RKO (cell line): ENCODE results near the gene ACSL1.

ENCODE experiments used
- DNase-seq: peaks from one replicate; pipeline ENCODE4 v3.0.0-alpha.2; 2016; ENCODE audit warnings: low spot score

ACSL1 gene

DNA sequence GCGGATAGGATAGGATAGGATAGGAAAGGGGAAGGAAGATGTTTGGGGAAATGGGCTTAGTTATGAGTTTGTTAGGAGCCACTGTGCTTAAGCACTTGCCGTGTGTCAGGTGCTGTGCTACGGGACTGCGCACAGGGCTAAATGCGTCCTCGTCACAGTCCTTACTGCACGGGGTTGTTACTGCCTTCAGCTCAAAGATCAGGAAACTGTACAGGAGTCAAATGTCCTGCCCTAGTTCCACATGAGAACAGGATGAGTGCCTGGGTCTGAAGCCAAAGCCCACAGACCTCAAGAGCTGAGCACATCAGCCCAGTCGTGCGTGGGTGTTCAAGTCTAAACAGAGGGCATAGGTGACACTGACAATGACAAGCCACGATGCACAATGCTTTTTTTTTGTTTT lies 15.0 kb downstream of the ACSL1 start:
- DNase-seq, result no peak

DNA sequence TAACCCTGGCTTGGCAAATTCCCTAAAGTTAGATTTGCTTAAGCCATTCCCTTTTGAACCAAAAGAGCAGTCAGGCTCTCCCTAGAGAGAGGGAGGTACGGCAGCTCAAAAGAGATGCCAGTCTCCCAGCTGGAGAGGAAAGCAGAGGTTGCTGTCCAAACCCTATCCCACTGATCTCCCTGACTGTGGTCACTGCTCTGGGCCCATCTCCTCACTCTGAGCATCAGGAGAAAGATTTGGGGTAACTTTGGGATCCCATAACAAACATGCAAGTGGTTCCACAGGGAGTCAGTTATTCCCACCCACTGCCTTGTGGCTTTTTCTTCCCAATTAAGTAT lies 17.1 kb downstream of the ACSL1 start:
- no peak for DNase-seq

- peak; percentile 45 for DNase-seq
These were observed 17.7 kb downstream of the ACSL1 start for GRCh38 chr4:184807797-184808712.

DNA sequence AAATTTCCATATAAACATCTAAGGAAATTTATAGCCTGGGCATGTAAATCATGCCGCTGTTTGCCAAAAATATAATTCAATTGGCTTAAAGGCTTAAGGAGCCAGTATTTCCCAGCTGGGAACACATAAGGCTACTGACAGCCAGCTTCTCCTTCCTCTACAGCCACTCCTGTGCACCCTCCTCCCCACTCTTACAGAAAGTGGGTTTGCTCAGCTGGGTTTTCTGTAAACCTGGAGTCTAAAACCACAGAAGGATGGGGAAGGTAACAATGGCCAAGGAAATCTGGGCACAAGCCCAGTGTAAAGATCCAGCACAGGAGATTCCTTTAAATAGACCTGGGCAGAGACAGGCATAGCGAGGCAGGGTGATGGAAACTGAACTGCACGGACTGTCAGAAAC lies 18.5 kb downstream of the ACSL1 start:
- DNase-seq, result no peak

DNA sequence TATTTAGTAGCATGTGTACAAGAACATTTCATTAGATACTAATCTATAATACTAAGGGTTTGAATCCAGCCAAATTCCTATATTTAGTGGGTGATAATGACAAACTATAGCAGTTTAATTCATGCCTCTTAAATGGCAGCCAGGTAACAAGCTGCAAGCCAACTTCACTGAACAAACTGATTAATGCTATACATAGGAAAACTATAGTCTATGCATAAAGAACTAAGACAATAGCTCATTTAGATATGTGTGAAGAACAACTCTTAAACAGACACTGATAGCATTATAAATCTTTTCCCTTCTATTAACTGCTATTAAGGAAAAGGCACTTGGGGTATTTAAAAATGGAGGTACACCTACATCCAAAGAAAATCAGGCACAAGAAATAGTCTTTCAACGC lies 19.1 kb downstream of the ACSL1 start:
- DNase-seq, result no peak

GRCh38 chr4:184806229-184806550 lies 19.6 kb downstream of the ACSL1 start:
- DNase-seq, result no peak

DNA sequence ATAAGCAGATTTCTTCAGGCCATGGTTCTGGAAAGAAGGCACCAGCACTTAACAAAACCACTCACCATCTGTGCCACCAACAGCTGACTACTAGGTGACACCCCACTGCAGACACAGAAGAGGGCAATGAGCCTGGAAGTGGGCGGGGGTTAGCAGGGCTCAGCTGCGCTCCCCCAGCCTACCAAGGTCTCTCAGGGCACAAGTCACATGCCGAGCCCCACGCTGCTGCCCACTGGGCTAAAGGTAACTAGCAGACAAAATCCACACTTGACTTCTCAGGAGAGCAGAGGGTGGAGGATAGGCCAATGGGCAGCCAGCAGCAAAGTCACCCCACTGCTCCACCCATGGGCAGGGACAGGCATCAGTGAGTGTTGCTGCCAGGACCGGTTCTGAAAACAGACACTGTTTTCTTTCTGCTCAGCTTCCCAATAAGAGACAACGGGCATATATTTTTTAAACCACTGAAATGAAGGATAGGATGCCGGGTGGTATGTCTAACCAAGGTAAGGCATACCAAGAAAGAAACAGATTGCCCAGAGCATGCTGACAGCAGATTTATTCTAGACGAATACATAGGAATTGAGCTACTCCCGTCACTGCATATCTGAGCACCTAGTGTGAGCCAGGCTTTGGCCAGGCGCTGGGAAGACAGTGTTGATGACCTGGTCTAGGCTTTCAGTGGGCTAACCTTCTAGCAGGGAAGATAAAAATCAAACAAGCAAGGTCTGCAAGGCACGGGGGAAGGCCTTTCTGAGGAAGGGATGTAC lies 20.1 kb downstream of the ACSL1 start:
- DNase-seq, result no peak

GRCh38 chr4:184804621-184805020 lies 21.1 kb downstream of the ACSL1 start:
- no peak for DNase-seq

- no peak for DNase-seq
These were observed 21.9 kb downstream of the ACSL1 start for GRCh38 chr4:184803874-184804273.

- DNase-seq, result no peak
These were observed 22.6 kb downstream of the ACSL1 start for GRCh38 chr4:184803133-184803532.

DNA sequence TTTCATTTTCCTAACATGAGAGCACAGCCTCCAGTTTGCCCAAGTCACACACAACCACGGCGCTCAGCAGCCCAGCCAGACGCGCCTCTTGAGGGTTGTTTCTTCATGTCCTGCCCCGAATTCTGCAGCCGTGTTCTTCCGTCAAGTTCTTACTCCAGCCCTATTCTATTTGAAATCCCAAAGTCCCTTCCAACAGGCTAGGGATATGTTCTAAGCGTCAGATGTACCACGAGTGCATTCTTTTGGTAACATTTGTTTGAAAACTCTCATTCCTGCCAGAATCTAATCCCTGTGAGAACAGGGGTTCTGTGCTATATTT lies 23.1 kb downstream of the ACSL1 start:
- no peak for DNase-seq

GRCh38 chr4:184801781-184802696 lies 23.7 kb downstream of the ACSL1 start:
- no peak for DNase-seq

- no peak for DNase-seq
These were observed 27.3 kb downstream of the ACSL1 start for GRCh38 chr4:184798504-184798903.

DNA sequence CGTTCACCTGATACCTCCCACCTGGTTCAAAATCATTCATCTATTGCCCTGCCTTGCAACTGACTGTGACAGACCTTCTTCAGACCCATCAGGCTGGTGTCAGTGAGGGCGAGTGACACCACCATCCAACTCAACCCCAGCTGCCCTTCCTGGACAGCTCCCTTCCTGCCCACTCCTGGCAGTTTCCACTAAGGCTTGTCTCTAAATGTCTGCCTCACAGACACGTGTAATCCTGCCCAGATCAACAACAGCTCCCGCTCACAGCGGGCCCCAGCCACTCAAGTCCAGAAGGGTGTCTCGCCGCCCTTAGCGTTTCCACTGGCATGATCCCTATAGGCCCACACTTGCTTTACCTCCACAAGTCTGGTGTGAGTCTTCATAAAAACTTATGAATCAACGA lies 28.9 kb downstream of the ACSL1 start:
- no peak for DNase-seq

- no peak for DNase-seq
These were observed 30.4 kb downstream of the ACSL1 start for GRCh38 chr4:184795214-184795844.

- DNase-seq, result no peak
These were observed 31.3 kb downstream of the ACSL1 start for GRCh38 chr4:184794470-184794869.

- no peak for DNase-seq
These were observed 31.9 kb downstream of the ACSL1 start for GRCh38 chr4:184793735-184794355.

DNA sequence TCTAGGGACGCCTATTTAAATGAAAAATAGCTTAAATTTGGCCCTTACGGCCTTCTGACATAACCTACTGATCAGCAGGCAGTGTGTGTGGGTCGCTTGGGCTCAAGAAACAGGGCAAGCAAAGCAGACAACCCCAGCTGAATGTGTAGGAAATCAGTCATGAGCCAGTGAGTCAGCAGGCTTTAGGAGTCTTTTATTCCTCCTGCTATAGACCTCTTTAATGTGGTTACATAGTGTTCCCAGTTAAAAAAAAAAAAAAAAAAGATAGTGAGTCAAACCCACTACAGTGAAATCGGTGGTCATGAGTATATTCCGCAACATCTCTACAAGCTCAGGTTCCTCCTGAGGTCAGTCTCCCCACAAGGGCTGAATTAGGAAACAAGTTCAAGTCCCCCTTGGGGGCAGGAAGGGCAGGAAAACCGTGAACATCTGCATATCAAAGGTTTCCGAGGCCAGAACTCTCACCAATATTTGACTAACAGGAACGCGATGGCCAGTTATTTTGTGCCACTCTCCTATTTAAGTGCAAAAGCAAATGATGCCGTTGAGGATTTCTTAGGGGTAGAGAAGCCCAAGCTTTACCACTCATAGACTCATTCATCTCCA lies 32.7 kb downstream of the ACSL1 start:
- DNase-seq, result peak; percentile 92

DNA sequence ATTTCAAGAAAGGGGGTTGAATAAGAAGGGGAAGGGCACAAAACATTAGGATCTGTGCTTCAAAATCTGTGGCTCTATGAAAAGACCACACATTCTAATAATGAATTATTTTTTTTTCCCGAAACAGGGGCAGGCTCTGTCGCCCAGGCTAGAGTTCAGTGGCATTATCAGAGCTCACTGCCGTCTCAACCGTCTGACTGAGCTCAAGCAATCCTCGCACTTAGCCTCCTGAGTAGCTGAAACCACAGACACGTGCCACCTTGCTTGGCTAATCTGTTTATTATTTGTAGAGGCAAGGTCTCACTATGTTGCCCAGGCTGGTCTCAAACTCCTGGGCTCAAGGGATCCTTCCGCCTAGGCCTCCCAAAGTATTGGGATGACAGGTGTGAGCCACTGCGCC lies 33.4 kb downstream of the ACSL1 start:
- no peak for DNase-seq

- no peak for DNase-seq
These were observed 34.9 kb downstream of the ACSL1 start for GRCh38 chr4:184790826-184791225.

DNA sequence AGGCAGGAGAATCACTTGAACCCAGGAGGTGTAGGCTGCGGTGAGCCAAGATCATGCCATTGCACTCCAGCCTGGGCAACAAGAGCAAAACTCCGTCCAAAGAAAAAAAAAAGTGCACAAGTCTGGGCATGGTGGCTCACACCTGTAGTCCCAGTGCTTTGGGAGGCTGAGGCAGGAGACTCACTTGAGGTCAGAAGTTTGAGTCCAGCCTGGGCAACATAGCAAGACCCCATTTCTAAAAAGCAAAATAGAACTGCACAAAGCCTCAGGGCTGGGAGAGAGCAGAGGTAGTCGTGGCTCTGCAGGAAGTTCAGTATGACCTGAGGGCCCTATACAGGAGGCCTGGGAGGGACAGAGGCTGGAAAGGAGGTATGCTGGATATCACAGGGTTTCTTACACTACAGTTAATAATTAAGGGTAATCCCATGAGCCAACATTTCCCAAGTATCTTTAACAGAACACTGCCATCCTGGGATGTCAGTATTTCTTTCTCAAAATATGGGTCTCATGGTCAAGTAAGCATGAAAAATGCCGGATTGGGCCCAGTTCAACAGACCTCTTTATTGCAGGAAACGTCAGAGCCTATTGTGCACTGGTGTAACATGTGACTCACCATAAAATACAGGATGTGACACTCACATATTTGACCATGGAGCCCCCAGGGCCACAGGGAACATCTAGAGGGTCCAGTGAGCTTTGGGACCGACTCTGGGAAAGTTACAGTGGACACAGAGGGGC lies 37.8 kb downstream of the ACSL1 start:
- DNase-seq, result no peak
